Epithelial cell of prostate (primary cell): ENCODE results near the gene ATP2B3.

Source experiments
- DNase-seq: peaks from one replicate; pipeline ENCODE4 v3.0.0-alpha.2; 2011; ENCODE audit warnings: low read depth, low spot score
- H3K27ac ChIP-seq: fragments of 450-650 bp; 2 replicates; pipeline ENCODE4 v1.5.1; 2017; ENCODE audit warnings: mild to moderate bottlenecking

Gene ATP2B3

GRCh38 chrX:153517423-153517822, at the start of gene ATP2B3:
Gene ATP2B3 (plus strand): TSS chrX:153517642. CDS start chrX:153536248, 18,606 bp downstream.
- no peak within 1 kb of the TSS for H3K27ac ChIP-seq
- DNase-seq = no peak

DNA sequence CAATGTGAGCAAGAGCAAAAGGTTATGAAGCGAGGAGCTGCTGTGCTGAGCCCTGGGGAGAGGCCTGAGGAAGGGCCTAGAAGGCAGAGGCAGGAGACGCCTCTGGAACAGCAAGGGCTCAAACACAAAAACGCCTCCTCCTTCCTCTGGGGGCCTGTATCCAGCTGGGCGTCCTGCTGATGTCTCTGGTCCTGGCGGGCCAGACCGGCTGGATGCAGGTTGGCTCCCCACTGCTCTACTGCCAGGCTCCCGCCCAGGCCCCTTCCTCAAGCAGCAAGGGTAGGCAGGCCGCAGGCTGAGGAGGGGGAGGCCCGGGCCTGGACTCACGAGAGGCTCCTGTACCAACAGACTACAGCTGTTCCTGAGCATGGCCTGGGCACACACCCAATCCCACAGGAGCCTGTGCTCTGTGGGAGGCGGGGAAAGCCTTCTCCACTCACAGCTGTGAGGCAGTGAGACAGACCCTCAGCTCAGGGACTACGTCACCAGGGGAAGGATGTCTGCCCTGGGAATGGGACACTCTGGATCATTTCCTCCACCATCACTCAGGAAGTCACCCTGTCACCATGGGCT, 49.3 kb upstream of the ATP2B3 start:
- H3K27ac ChIP-seq = no peak overlapping the region
- DNase-seq = no peak

- H3K27ac ChIP-seq = no peak overlapping the region
- no peak for DNase-seq
These were observed 47.5 kb upstream of the ATP2B3 start for GRCh38 chrX:153469811-153470410.

- H3K27ac ChIP-seq = no peak within 1 kb of the TSS
- peak; percentile 45 for DNase-seq
These were observed 46.8 kb upstream of the ATP2B3 start, which contains the start of gene HAUS7 for GRCh38 chrX:153470411-153471363. Gene HAUS7 (minus strand): TSS chrX:153470576. CDS start chrX:153470557, 19 bp downstream.

DNA sequence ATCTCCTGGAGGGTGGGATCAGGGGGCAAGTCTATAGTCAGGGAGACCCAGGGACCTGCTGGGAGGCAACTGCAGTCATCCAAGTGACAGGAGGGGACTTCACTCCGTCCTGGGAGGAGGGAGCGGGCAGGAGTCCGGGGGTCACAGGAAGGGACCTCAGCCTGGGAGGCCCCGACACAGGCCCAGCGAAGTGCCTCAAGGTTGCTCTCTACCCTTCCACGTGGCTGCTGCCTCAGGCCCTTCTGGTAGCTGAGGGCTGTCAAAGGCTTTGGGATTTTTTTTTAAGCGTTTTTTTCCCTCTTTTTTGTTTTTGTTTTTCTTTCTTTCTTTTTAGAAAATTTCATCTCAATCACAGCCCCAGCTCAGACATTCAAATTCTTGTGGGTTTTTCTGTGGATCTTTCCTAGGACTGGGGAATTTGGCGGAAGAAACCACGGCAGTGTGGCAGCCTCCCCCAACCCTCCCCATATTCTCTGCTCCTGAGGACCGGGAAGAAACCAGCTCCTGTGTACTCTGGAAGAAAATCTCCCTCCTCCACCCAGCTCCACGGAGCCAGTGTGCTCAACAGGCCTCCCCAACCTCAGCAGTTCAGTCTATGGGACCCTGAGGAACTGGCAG, 45.7 kb upstream of the ATP2B3 start:
- no peak overlapping the region for H3K27ac ChIP-seq
- no peak for DNase-seq

DNA sequence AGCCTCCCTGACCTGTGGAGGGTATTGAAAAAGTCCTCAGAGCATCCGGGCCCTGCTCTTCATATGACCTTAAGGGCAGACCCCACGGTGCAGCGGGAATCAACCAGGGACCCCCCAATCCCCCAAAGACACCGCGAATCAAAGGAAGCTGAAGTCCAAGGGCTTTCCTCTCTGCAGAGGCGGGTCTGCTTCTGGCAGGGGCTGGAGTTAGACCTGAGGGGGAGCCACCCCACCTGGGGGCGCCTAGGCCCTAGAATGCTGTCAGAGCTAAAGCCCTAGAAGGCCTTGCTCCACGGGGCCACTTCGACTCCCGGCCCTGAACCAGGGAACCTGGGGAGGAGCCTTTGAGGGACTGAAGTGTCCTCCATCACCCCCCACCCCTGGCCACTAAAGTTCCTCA, 44.3 kb upstream of the ATP2B3 start:
- H3K27ac ChIP-seq = no peak overlapping the region
- DNase-seq = no peak

GRCh38 chrX:153474266-153474665, 43.2 kb upstream of the ATP2B3 start:
- no peak for DNase-seq
- no peak overlapping the region for H3K27ac ChIP-seq

GRCh38 chrX:153474718-153475117, 42.7 kb upstream of the ATP2B3 start:
- no peak for DNase-seq

GRCh38 chrX:153475271-153475670, 42.2 kb upstream of the ATP2B3 start:
- no peak for DNase-seq
- H3K27ac ChIP-seq = no peak overlapping the region

More at GRCh38 chrX:153474718-153475117, 42.7 kb upstream of the ATP2B3 start:
- no peak overlapping the region for H3K27ac ChIP-seq

DNA sequence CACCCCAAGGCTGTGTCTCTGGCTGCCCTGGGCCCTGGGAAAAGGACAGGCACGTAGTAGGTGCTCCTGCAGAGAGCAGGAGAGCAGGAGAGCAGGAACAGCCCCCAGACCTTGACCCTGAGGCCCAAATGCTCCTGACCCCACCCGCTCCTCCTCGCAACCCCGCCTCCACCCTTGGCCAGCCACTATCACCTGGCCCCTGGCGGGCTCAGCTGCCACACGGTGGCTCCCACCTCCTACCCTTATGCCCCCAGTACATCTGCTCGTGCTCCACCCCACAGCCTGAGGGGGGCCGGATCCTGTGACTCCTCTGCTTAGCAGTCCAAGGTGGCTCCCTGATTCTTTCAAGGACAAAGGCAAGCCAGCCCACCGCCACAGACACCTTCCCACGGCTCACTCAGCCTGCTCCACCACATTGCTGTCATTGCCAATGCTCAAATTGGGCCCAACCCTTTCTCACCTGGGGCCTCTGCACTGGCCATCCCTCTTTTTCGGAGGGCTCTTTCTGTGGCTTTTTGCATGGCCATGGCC, 41.6 kb upstream of the ATP2B3 start:
- DNase-seq = no peak
- H3K27ac ChIP-seq = no peak overlapping the region

- no peak for DNase-seq
- no peak overlapping the region for H3K27ac ChIP-seq
These were observed 40.6 kb upstream of the ATP2B3 start for GRCh38 chrX:153476666-153477363.

- no peak for DNase-seq
- H3K27ac ChIP-seq = no peak overlapping the region
These were observed 40.0 kb upstream of the ATP2B3 start for GRCh38 chrX:153477364-153477857.

DNA sequence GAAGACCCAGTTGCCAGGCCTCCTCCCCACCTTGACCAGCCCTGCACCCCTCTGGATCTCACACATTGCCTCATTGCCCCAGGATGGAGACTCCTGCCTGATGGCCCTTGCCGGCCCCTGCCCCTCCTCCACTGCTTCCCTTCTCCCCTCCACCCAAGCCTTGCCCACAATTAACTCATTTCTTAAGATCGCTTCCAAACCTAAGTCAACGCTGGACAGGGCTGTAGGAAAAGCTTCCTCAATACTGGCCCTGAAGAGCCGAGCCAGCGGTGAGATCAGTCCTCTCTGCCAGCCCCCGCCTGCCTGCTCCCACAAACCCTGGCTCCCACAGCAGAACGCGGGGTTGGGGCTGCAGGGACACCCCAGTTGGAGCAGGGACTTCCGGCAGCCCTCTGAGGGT, 39.5 kb upstream of the ATP2B3 start:
- no peak for DNase-seq

DNA sequence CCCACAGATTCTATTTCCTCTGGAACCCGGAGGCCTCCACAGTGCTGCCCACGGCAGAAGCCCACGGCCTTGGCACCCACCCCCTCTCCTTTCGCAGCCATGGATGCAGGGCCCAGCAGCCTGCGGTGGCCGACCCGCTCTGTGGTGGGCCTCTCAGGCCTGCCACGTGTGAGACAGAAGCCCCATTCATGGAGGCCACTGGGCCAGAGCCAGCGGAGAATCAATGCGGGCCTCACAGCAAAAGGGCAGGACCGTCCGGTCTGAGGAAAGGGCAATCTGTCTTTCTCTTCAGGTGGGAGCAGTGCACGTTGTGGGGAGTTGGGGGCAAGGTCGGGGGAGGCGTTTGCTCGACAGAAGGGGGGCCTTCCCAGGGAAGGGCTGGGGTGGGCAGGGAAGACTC, 38.7 kb upstream of the ATP2B3 start:
- no peak overlapping the region for H3K27ac ChIP-seq
- DNase-seq = no peak

More for the DNA sequence above, 39.5 kb upstream of the ATP2B3 start:
- H3K27ac ChIP-seq = no peak overlapping the region

GRCh38 chrX:153481043-153481442, 36.4 kb upstream of the ATP2B3 start:
- no peak overlapping the region for H3K27ac ChIP-seq
- no peak for DNase-seq

DNA sequence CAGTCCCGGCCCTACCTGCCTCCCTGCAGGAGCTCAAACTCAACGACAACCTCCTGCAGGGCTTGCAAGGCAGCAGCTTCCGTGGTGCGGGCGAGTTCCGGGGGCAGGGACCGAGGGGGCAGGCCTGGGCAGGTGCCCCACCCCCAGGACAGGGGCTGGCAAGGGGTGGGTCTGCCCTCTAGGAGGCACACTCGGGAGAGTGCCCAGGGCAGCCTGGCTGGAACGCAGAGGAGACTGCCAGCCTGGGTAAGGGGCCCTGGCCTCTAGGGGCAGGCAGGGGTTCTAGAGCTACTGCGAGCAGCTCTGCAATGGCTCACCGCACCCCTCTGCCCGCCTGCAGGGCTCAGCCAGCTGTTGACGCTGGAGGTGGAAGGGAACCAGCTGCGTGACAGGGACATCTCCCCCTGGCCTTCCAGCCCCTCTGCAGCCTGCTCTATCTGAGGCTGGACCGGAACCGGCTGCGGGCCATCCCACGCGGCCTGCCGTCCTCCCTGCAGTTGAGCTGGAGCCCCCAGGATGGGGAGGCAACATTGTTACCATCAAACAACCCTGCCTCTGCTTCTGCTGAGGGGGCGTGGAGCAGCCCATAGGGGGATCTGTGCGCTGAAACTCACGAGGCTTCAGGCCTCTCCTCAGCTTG, 34.9 kb upstream of the ATP2B3 start:
- no peak for DNase-seq
- H3K27ac ChIP-seq = no peak overlapping the region

DNA sequence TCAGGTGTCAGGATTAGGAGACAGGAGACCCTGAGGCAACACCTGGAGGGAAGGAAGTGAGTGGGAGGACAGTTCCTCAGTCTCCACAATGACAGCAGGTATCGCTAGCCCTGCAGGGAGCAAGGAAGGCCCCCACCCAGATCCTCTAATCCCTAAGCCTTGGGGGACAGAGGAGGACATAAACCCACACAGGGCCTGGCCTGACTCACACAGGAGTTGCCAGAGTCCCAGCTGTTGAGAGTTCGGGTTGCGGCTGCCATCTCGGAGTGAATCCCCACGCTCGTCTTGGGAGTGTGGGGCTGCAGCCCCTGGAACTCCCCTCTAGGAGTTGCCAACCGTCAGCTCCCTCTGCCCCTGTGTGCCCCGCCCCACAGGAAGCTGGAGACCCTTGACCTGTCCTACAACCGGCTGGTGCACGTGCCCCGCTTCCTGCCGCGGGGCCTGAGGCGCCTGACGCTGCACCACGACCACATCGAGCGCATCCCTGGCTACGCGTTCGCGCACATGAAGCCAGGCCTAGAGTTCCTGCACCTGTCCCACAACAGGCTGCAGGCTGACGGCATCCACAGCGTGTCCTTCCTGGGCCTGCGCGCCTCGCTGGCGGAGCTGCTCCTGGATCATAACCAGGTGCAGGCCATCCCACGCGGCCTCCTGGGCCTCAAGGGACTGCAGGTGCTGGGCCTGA, 31.9 kb upstream of the ATP2B3 start:
- no peak overlapping the region for H3K27ac ChIP-seq
- DNase-seq = no peak

DNA sequence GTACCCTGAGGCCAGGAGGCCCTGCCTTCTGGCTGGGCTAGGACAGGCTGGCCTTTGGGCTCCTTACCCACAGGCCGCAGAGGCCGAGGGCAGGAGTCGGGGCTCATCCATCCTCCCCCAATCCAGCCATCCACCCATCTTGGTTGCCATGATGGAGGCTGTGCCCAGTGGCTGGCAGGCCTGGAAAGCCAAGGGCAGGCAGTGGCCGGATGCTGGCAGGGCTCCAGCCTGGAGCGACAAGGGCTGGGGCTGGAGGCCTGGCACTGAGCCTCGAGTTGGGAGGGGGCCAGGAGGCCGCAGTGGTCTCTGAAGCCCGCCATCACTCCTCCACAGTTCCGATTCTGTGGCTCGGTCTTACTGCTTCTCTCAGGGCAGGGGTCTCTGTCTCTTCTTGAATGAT, 31.3 kb upstream of the ATP2B3 start:
- H3K27ac ChIP-seq = no peak overlapping the region
- no peak for DNase-seq
